ENCODE results near the gene CSGALNACT2. TPM values are rescaled to one million over a fixed set of nuclear protein-coding genes. Genes with fewer than 3 reads are reported as not detected.

Gene CSGALNACT2
- total and polyA plus RNA-seq, 10 of the 15 experiments (the other 5 are each of a cell fraction or from before 2014, with no cell fraction given): 2.5 to 12.6 (median 8.7) TPM

- TF ChIP-seq RAD21 (IDR thresholded peaks at IDR 0.05; ENCODE audit: insufficient read depth, low read depth, low read length) (no peak), DPF2 (IDR thresholded peaks at IDR 0.05) (no peak), CREM (IDR thresholded peaks at IDR 0.05; ENCODE audit: low read depth) (no peak), ZNF384 (IDR thresholded peaks at IDR 0.05; ENCODE audit: borderline replicate concordance, low read depth, low read length) (no peak; the same call in 1 of the 2 replicates), NFIC (IDR thresholded peaks at IDR 0.05; ENCODE audit: low read depth, low read length) (no peak), POLR2A (IDR thresholded peaks at IDR 0.05; ENCODE audit: low read depth, low read length) (no peak), MTA2 (IDR thresholded peaks at IDR 0.05; ENCODE audit: low read depth) (no peak), TARDBP (IDR thresholded peaks at IDR 0.05; ENCODE audit: borderline replicate concordance) (no peak), NFXL1 (IDR thresholded peaks at IDR 0.05; ENCODE audit: borderline replicate concordance) (no peak), CBX3 (IDR thresholded peaks at IDR 0.05; ENCODE audit: borderline replicate concordance, low read depth) (no peak), POLR2AphosphoS2 (IDR thresholded peaks at IDR 0.05; ENCODE audit: low read depth, low read length) (no peak), RELB (IDR thresholded peaks at IDR 0.05; ENCODE audit: low read depth) (peak; percentile 33; the same call in 1 of the 2 replicates), ESRRA (IDR thresholded peaks at IDR 0.05; ENCODE audit: low read length) (no peak), MLLT1 (IDR thresholded peaks at IDR 0.05) (no peak), RELA (IDR thresholded peaks at IDR 0.05; ENCODE audit: borderline replicate concordance, partially characterized antibody) (no peak), PAX5 (IDR thresholded peaks at IDR 0.05; ENCODE audit: borderline replicate concordance, low read depth, low read length) (no peak), SPI1 (IDR thresholded peaks at IDR 0.05; ENCODE audit: borderline replicate concordance, insufficient read depth, low read depth, low read length) (peak; percentile 88), SP1 (IDR thresholded peaks at IDR 0.05; ENCODE audit: low read depth, low read length) (no peak), RB1 (IDR thresholded peaks at IDR 0.05; ENCODE audit: borderline replicate concordance) (no peak), IRF5 (IDR thresholded peaks at IDR 0.05; ENCODE audit: borderline replicate concordance) (no peak), HCFC1 (IDR thresholded peaks at IDR 0.05; ENCODE audit: low read length) (no peak), MYB (IDR thresholded peaks at IDR 0.05; ENCODE audit: borderline replicate concordance, low read depth, low read length) (no peak), ATF2 (IDR thresholded peaks at IDR 0.05; ENCODE audit: low read length) (no peak), SMAD1 (IDR thresholded peaks at IDR 0.05; ENCODE audit: low read depth, partially characterized antibody) (no peak), CBFB (IDR thresholded peaks at IDR 0.05; ENCODE audit: low read depth) (0 out of 2 replicates have a peak, but pooled peaks have one; percentile 49), PAX8 (IDR thresholded peaks at IDR 0.05) (no peak), CHD2 (IDR thresholded peaks at IDR 0.05; ENCODE audit: borderline replicate concordance, low read depth, low read length) (no peak), EED (IDR thresholded peaks at IDR 0.05; ENCODE audit: low read depth) (peak; percentile 64), ZNF207 (IDR thresholded peaks at IDR 0.05; ENCODE audit: borderline replicate concordance) (no peak), SRF (IDR thresholded peaks at IDR 0.05; ENCODE audit: low read depth in 2 of 2, low read length in 2 of 2) (no peak)
Measured at GRCh38 chr10:43120929-43121314, 17.3 kb upstream of the CSGALNACT2 start (continued).
